ENCODE data around the gene ITGB7. TPM values are rescaled to one million over a fixed set of nuclear protein-coding genes. Genes with fewer than 3 reads are reported as not detected.
A peak's percentile ranks its signal among the peaks of the same experiment; 100 is the strongest.
"Not testable (repeated sequence)": the region's sequence is repeated elsewhere in the genome, so short reads cannot be mapped to it uniquely, and the experiment has no call there.

Gene ITGB7
- polyA plus RNA-seq, 2 donors, result 7.5 to 8.0 TPM

DNA sequence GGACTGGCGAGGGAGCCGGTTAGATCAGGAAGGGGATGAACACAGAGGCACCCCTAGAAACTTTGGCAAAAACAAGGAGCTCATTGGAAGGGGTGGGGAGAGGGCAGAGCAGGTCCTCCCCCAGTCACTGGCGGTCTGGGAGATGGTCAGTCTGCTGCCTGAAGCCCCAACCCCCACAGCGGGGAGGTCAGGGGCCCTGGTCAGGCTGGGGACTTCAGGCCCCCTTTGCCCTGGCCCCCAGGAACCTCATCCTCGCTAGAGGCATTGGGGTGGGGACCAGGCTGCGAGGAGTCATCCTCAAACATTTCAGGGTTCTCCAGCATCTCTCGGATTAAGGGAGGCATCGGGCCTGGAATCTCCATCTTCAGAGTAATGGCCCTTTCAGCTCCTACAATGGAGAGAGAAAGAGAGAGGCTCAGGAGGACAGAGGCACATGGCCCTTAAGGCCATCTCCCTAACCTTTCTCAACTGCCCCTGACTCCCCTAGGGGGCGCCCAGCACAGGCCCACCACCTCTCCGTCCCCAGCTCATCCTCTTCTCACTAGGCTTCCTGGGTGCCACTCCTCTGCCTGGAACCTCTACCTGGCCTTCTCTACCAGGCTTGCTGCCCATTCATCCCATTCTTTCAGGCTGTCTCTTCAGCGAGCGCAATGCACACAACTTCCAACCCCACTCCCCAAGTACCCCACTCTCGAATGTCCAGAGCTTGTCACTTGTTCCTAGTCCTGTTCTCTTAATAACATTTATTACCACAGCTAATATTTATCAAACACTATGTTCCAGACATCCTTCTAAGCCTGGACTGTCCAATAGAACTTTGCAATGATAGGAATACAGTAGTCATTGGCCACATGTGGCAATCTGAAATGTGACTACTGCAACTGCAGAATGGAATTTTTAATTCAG, 4.7 kb upstream of the ITGB7 start:
- H3K4me1 ChIP-seq (ENCODE audit: control insufficient read depth in 2 of 2, insufficient read depth in 2 of 2, low read length in 1 of 2), result peaks cover 4 to 7% of the 10 kb centered on the region in 2 donors
- H3K4me3 ChIP-seq (ENCODE audit: low read depth in 1 of 2, low read length in 2 of 2), result no peak overlapping the region
- no peaks in the 10 kb centered on the region for H3K27me3 ChIP-seq (ENCODE audit: control insufficient read depth in 1 of 2, insufficient read depth in 2 of 2, low read length in 2 of 2)
- peaks cover 35 to 51% of the 10 kb centered on the region in 2 donors for H3K36me3 ChIP-seq (ENCODE audit: control insufficient read depth in 2 of 2, insufficient read depth in 2 of 2, low read length in 1 of 2)
- H3K9me3 ChIP-seq (ENCODE audit: control insufficient read depth in 2 of 2, insufficient read depth in 1 of 2, low read depth in 1 of 2, low read length in 1 of 2), result peaks cover 0 to 3% of the 10 kb centered on the region in 2 donors
- WGBS, 2 donors, result 88 to 90% methylated on average over 13 of the region's 13 CpGs
- peak overlapping the region in 1 of 2 donors; percentile 15 for H3K27ac ChIP-seq (ENCODE audit: low read depth in 2 of 2, low read length in 1 of 2)

DNA sequence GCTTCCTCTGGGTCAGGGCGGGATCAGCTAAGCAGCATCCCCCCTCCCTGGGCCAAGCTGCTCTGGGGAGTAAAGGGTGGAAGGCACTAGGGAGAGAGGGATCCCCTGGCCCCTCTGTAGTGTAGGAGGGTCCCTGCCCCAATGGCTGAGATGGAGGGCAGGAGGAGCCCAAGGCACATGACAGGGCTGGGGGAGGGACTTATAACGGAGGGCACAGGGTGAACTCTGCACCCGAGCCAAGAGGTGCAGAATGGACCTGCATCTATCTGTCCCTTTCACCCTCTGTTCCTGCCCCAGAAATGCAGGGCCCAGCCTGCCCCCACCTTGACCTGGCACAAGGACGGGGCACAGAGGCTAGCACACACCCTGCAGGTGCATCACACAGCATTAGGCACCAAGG, 3.8 kb upstream of the ITGB7 start:
- no peak overlapping the region for H3K4me3 ChIP-seq (ENCODE audit: low read depth in 1 of 2, low read length in 2 of 2)
- H3K4me1 ChIP-seq (ENCODE audit: control insufficient read depth in 2 of 2, insufficient read depth in 2 of 2, low read length in 1 of 2), result peaks cover 4 to 6% of the 10 kb centered on the region in 2 donors
- H3K36me3 ChIP-seq (ENCODE audit: control insufficient read depth in 2 of 2, insufficient read depth in 2 of 2, low read length in 1 of 2), result peaks cover 35 to 51% of the 10 kb centered on the region in 2 donors
- peaks cover 0 to 3% of the 10 kb centered on the region in 2 donors for H3K9me3 ChIP-seq (ENCODE audit: control insufficient read depth in 2 of 2, insufficient read depth in 1 of 2, low read depth in 1 of 2, low read length in 1 of 2)
- WGBS, 2 donors, result 72 to 82% methylated on average over 4 of the region's 4 CpGs
- H3K27me3 ChIP-seq (ENCODE audit: control insufficient read depth in 1 of 2, insufficient read depth in 2 of 2, low read length in 2 of 2), result no peaks in the 10 kb centered on the region
- no peak overlapping the region for H3K27ac ChIP-seq (ENCODE audit: low read depth in 2 of 2, low read length in 1 of 2)

DNA sequence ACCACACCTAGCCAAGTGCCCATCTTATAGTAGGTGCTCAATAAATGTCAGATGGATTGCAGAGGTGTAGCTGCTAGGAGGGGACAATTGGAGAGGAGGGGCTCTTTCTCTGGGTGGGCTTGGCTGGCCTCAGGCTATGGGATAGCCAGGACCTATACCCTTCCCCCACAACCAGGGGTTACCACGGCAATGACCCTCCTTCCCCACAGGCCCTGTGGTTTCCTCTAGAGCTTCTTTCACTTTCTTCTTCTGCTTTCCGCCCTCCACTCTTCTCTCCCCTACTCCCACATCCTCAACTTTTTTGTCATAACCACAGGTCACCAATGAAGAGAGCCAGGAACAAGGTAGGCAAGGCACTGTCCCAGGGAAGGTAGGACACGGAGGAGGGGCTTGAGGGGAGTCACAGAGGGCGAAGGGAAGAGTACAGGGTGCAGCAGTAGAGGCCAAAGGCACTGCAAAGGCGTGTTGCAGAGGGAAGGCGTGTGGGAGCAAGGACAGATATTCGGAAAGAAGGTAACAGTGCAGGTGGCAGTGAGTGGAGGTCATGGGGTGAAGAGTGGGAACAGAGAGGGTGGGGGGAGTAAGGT, 1.9 kb upstream of the ITGB7 start:
- peaks cover 19 to 35% of the 10 kb centered on the region in 2 donors for H3K36me3 ChIP-seq (ENCODE audit: control insufficient read depth in 2 of 2, insufficient read depth in 2 of 2, low read length in 1 of 2)
- peaks cover 3 to 4% of the 10 kb centered on the region in 2 donors for H3K4me1 ChIP-seq (ENCODE audit: control insufficient read depth in 2 of 2, insufficient read depth in 2 of 2, low read length in 1 of 2)
- 54 to 62% methylated on average over 7 of the region's 7 CpGs for WGBS, 2 donors
- peaks cover 0 to 3% of the 10 kb centered on the region in 2 donors for H3K9me3 ChIP-seq (ENCODE audit: control insufficient read depth in 2 of 2, insufficient read depth in 1 of 2, low read depth in 1 of 2, low read length in 1 of 2)
- no peaks in the 10 kb centered on the region for H3K27me3 ChIP-seq (ENCODE audit: control insufficient read depth in 1 of 2, insufficient read depth in 2 of 2, low read length in 2 of 2)
- peak overlapping the region in 1 of 2 donors; percentile 57 for H3K27ac ChIP-seq (ENCODE audit: low read depth in 2 of 2, low read length in 1 of 2)
- H3K4me3 ChIP-seq (ENCODE audit: low read depth in 1 of 2, low read length in 2 of 2), result no peak overlapping the region

DNA sequence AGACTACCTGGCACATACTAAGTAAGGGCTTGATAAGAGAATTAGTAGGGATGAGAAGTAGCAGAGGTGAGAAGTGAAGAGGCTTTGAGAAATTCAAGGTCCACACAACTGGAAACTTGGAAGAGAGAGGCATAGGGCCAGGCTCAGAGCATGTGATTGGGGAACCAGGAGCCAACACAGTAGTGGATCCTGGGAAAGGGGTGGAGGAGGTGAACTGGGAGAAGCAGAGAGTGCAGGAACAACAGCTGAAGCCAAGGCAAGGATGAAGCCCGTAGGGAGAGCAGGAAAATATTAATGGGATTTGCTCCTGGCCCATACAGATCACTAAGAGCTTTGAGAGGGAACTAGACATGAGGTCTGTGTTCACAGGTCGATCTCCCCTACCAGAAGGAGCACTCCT, 1.4 kb upstream of the ITGB7 start:
- 44 to 57% methylated on average over 2 of the region's 2 CpGs for WGBS, 2 donors
- peak overlapping the region in 1 of 2 donors; percentile 57 for H3K27ac ChIP-seq (ENCODE audit: low read depth in 2 of 2, low read length in 1 of 2)
- H3K9me3 ChIP-seq (ENCODE audit: control insufficient read depth in 2 of 2, insufficient read depth in 1 of 2, low read depth in 1 of 2, low read length in 1 of 2), result peaks cover 0 to 3% of the 10 kb centered on the region in 2 donors
- H3K4me3 ChIP-seq (ENCODE audit: low read depth in 1 of 2, low read length in 2 of 2), result no peak overlapping the region
- H3K4me1 ChIP-seq (ENCODE audit: control insufficient read depth in 2 of 2, insufficient read depth in 2 of 2, low read length in 1 of 2), result peaks cover 3 to 4% of the 10 kb centered on the region in 2 donors
- H3K36me3 ChIP-seq (ENCODE audit: control insufficient read depth in 2 of 2, insufficient read depth in 2 of 2, low read length in 1 of 2), result peaks cover 19 to 29% of the 10 kb centered on the region in 2 donors
- no peaks in the 10 kb centered on the region for H3K27me3 ChIP-seq (ENCODE audit: control insufficient read depth in 1 of 2, insufficient read depth in 2 of 2, low read length in 2 of 2)

DNA sequence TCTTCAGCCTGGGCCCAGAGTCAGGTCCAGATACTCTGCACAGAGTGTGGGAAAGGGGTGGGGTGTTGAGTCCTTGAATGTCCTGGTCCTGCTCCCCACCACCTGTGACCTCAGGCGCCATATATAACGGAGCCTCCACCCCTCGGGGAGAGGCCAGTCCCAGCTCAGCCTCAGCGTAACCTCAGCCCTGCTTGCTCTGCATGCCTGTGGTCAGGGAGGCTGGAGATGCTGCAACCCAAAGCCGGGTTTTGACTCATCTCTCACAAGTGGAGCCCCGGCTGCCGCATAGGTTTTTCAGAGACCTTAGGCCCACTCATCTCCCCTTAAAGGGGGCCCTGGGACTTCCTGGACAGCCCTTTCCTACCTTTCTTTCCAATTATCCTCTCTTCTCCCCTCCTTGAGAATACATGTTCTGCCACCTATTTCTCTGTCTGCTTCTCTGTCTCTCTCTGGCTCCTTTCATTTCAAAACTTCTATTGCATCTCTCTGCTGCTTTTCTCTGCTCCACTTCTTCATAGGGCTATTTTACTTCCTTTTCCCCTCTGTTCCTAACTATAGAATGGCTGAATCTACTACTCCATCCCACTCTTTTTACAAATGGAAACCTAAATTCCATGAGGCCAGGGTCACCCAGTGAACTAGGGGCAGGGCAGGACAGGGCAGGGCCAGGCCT, 1.2 kb downstream of the ITGB7 start:
- no peak overlapping the region for H3K4me3 ChIP-seq (ENCODE audit: low read depth in 1 of 2, low read length in 2 of 2)
- H3K27me3 ChIP-seq (ENCODE audit: control insufficient read depth in 1 of 2, insufficient read depth in 2 of 2, low read length in 2 of 2), result no peaks in the 10 kb centered on the region
- no peaks in the 10 kb centered on the region for H3K9me3 ChIP-seq (ENCODE audit: control insufficient read depth in 2 of 2, insufficient read depth in 1 of 2, low read depth in 1 of 2, low read length in 1 of 2)
- H3K27ac ChIP-seq (ENCODE audit: low read depth in 2 of 2, low read length in 1 of 2), result peak overlapping the region in 1 of 2 donors; percentile 60
- H3K4me1 ChIP-seq (ENCODE audit: control insufficient read depth in 2 of 2, insufficient read depth in 2 of 2, low read length in 1 of 2), result peaks cover 3 to 4% of the 10 kb centered on the region in 2 donors
- H3K36me3 ChIP-seq (ENCODE audit: control insufficient read depth in 2 of 2, insufficient read depth in 2 of 2, low read length in 1 of 2), result peaks cover 5 to 7% of the 10 kb centered on the region in 2 donors
- 66 to 72% methylated on average over 7 of the region's 7 CpGs for WGBS, 2 donors

DNA sequence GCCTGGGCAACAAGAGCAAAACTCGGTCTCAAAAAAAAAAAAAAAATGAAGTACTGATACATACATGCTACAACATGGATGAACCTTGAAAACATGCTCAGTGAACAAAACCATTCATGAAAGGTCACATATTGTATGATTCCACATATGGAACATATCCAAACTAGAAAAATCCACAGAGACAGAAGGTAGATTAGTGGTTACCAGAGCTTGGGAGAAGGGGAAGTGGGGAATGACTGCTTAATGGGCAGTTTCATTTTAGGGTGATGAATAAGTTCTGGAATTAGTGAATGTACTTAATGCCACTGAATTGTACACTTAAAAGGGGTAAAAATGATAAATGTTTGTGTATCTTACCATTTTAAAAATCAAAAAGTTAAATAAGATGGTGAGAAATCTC, 2.7 kb downstream of the ITGB7 start:
- H3K4me3 ChIP-seq (ENCODE audit: low read depth in 1 of 2, low read length in 2 of 2), result no peak overlapping the region
- H3K4me1 ChIP-seq (ENCODE audit: control insufficient read depth in 2 of 2, insufficient read depth in 2 of 2, low read length in 1 of 2), result peaks cover 3 to 4% of the 10 kb centered on the region in 2 donors
- no peak overlapping the region for H3K27ac ChIP-seq (ENCODE audit: low read depth in 2 of 2, low read length in 1 of 2)
- peaks cover 0 to 4% of the 10 kb centered on the region in 2 donors for H3K36me3 ChIP-seq (ENCODE audit: control insufficient read depth in 2 of 2, insufficient read depth in 2 of 2, low read length in 1 of 2)
- H3K27me3 ChIP-seq (ENCODE audit: control insufficient read depth in 1 of 2, insufficient read depth in 2 of 2, low read length in 2 of 2), result no peaks in the 10 kb centered on the region
- H3K9me3 ChIP-seq (ENCODE audit: control insufficient read depth in 2 of 2, insufficient read depth in 1 of 2, low read depth in 1 of 2, low read length in 1 of 2), result no peaks in the 10 kb centered on the region
- 97 to 100% methylated on average over 1 of the region's 1 CpG for WGBS, 2 donors

DNA sequence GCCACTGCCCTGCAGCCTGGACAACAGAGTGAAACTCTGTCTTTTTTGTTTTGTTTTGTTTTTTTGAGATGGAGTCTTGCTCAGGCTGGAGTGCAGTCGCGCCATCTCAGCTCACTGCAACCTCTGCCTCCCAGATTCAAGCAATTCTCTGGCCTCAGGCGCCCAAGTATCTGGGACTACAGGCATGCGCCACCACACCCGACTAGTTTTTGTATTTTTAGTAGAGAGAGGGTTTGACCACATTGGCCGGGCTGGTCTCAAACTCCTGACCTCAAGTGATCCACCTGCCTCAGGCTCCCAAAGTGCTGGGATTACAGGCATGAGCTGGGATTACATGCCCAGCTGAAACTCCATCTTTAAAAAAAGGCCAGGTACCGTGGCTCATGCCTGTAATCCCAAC, 4.7 kb downstream of the ITGB7 start:
- not testable (repeated sequence) for H3K4me1 ChIP-seq (ENCODE audit: control insufficient read depth in 2 of 2, insufficient read depth in 2 of 2, low read length in 1 of 2); H3K4me3 ChIP-seq (ENCODE audit: low read depth in 1 of 2, low read length in 2 of 2); H3K9me3 ChIP-seq (ENCODE audit: control insufficient read depth in 2 of 2, insufficient read depth in 1 of 2, low read depth in 1 of 2, low read length in 1 of 2); H3K27me3 ChIP-seq (ENCODE audit: control insufficient read depth in 1 of 2, insufficient read depth in 2 of 2, low read length in 2 of 2); H3K36me3 ChIP-seq (ENCODE audit: control insufficient read depth in 2 of 2, insufficient read depth in 2 of 2, low read length in 1 of 2); H3K27ac ChIP-seq (ENCODE audit: low read depth in 2 of 2, low read length in 1 of 2)
- 80 to 89% methylated on average over 7 of the region's 7 CpGs for WGBS, 2 donors

DNA sequence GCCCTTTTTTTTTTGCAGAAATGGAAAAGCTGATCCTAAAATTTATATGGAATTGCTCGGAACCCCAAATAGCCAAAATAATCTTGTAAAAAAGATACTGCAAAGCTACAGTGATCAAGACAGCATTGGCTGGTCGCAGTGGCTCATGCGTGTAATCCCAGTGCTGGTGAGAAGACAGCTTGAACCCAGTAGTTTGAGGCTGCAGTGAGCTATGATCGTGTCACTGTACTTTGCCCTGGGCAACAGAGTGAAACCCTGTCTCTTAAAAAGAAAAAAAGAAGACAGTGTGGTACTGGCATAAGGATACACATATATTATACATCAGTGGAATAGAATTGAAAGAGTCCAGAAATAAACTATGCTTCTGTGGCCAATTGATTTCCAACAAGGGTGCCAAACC, 5.4 kb downstream of the ITGB7 start:
- WGBS, 2 donors, result 85 to 87% methylated on average over 4 of the region's 4 CpGs
- Histone ChIP-seq H3K36me3 (ENCODE audit: control insufficient read depth in 2 of 2, insufficient read depth in 2 of 2, low read length in 1 of 2) (peaks cover 4 to 6% of the 10 kb centered on the region in 2 donors), H3K27me3 (ENCODE audit: control insufficient read depth in 1 of 2, insufficient read depth in 2 of 2, low read length in 2 of 2) (no peaks in the 10 kb centered on the region), H3K4me1 (ENCODE audit: control insufficient read depth in 2 of 2, insufficient read depth in 2 of 2, low read length in 1 of 2) (peaks cover 0 to 4% of the 10 kb centered on the region in 2 donors), H3K9me3 (ENCODE audit: control insufficient read depth in 2 of 2, insufficient read depth in 1 of 2, low read depth in 1 of 2, low read length in 1 of 2) (no peaks in the 10 kb centered on the region), H3K4me3 (ENCODE audit: low read depth in 1 of 2, low read length in 2 of 2) (no peak overlapping the region), H3K27ac (ENCODE audit: low read depth in 2 of 2, low read length in 1 of 2) (no peak overlapping the region)

DNA sequence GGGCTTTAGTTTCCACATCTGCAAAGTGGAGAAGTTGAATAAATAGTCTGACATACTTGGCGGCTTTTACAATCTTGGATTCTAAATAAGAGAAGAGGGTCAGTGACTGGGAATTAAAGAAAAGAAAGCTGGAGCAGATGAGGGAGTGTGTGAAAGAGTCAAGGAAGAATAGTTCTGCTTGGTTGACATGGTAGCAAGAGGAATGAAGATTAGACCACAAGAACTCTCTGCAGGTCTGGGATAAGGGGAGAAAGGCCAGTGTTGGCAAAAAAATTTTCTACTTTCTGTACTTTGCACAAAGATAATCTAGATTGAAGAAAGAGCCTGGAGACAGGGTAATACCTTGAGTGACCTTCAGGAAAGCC, 5.9 kb downstream of the ITGB7 start:
- WGBS, 2 donors, result 69% methylated on average over 1 of the region's 1 CpG
- H3K27ac ChIP-seq (ENCODE audit: low read depth in 2 of 2, low read length in 1 of 2), result no peak overlapping the region

More for the DNA sequence above, 5.9 kb downstream of the ITGB7 start:
- Histone ChIP-seq H3K4me3 (ENCODE audit: low read depth in 1 of 2, low read length in 2 of 2) (no peak overlapping the region), H3K27me3 (ENCODE audit: control insufficient read depth in 1 of 2, insufficient read depth in 2 of 2, low read length in 2 of 2) (no peaks in the 10 kb centered on the region), H3K4me1 (ENCODE audit: control insufficient read depth in 2 of 2, insufficient read depth in 2 of 2, low read length in 1 of 2) (peaks cover 0 to 3% of the 10 kb centered on the region in 2 donors), H3K36me3 (ENCODE audit: control insufficient read depth in 2 of 2, insufficient read depth in 2 of 2, low read length in 1 of 2) (peaks cover 4 to 6% of the 10 kb centered on the region in 2 donors), H3K9me3 (ENCODE audit: control insufficient read depth in 2 of 2, insufficient read depth in 1 of 2, low read depth in 1 of 2, low read length in 1 of 2) (no peaks in the 10 kb centered on the region)

Measured in esophagus (tissue), 2 donors.